Heart right ventricle (tissue), 16 donors: Measurements from ENCODE around the gene CPNE8. TPM values are rescaled to one million over a fixed set of nuclear protein-coding genes. Genes with fewer than 3 reads are reported as not detected.

Source experiments
- ATAC-seq, 8 donors: fragments of 200-7000 bp; cut with Tn5 transposase; one replicate each; pipeline ENCODE4 v1.9.1; 2020; ENCODE audit warnings: mild to moderate bottlenecking in 8 of 8, moderate library complexity in 8 of 8, moderate number of reproducible peaks in 1 of 8
- DNase-seq, 2 donors: peaks; one replicate each; pipeline ENCODE4 v3.0.0-alpha.2; 2020
- H3K27ac ChIP-seq, 10 donors: fragments of 200-600 bp; sonication (generic) in 2 of 10; one replicate each; pipeline versions ENCODE4 v1.5.0 to v1.8.0; 2020 to 2022; ENCODE audit warnings: mild to moderate bottlenecking in 3 of 10
- H3K27me3 ChIP-seq, 7 donors: fragments of 200-600 bp; one replicate each; pipeline ENCODE4 v1.8.0; 2021 to 2022; ENCODE audit warnings: mild to moderate bottlenecking in 2 of 7
- H3K36me3 ChIP-seq, 9 donors: fragments of 200-600 bp; sonication (generic) in 1 of 9; one replicate each; pipeline versions ENCODE4 v1.5.0 to v1.8.0; 2020 to 2022; ENCODE audit warnings: mild to moderate bottlenecking in 2 of 9
- H3K4me1 ChIP-seq, 9 donors: fragments of 200-600 bp; sonication (generic) in 1 of 9; one replicate each; pipeline versions ENCODE4 v1.5.0 to v1.8.0; 2020 to 2022; ENCODE audit warnings: mild to moderate bottlenecking in 4 of 9
- H3K4me3 ChIP-seq, 10 donors: fragments of 200-600 bp; sonication (generic) in 2 of 10; one replicate each; pipeline versions ENCODE4 v1.5.0 to v1.8.0; 2020 to 2022; ENCODE audit warnings: mild to moderate bottlenecking in 7 of 10, moderate library complexity in 2 of 10
- H3K9me3 ChIP-seq, 11 donors: fragments of 200-600 bp in 10 of 11; sonication (generic) in 2 of 11; one replicate each; pipeline versions ENCODE4 v1.5.0 to v1.8.0; 2013 to 2022; ENCODE audit warnings: mild to moderate bottlenecking in 2 of 11, control low read depth in 1 of 11, moderate library complexity in 1 of 11
- WGBS, 2 donors: extraction: QIAGEN DNeasy Blood & Tissue Kit; methylation state at CpG; one replicate each; pipeline ENCODE4 v1.1.7; 2013; ENCODE audit warnings: inconsistent platforms in 1 of 2; 5-methylcytosine and 5-hydroxymethylcytosine counted together
- intact Hi-C, 10 donors: fragments of 100-400 bp; cut with DNase I; formaldehyde crosslinking; loops; one replicate each; pipeline versions ENCODE4 v1.11.1 to v1.14.2; 2022
- polyA plus RNA-seq, 2 donors: library from polyadenylated mRNA; stranded (reverse); fragments of 200-250 nt; gene quantifications; one replicate each; pipeline ENCODE4 v1.2.3, GENCODE V29; 2013
- total RNA-seq, 10 donors: library from RNA; stranded (reverse); fragmentation: NEBNext Ultra II Directional in 3 of 10; extraction: Animal tissue kit (Norgen Biotek cat#: 25700) in 3 of 10; gene quantifications; one replicate each; pipeline versions ENCODE4 v1.2.1 to v1.2.4, GENCODE V29; 2021 to 2023
- TF ChIP-seq, protein P1 (sequence below), 9 donors: fragments of 200-600 bp; sonication (generic) in 2 of 9; IDR thresholded peaks; one replicate each; pipeline versions ENCODE4 v1.5.0 to v1.8.0; 2021 to 2022; ENCODE audit warnings: antibody characterized with exemption in 9 of 9, mild to moderate bottlenecking in 5 of 9, moderate library complexity in 1 of 9
- donor health status: Arrhythmogenic right ventricular cardiomyopathy.
- donor health status: ischemic (EF 13 %, LVEDD 7.1; RV severe dilation, severe dysfunction).
- donor health status: healthy with polysubstance abuse.
- donor health status: DM: no; HTN: yes; CAD: no.
- donor health status: DM: no; HTN: no; CAD: no.
- donor health status: ischemic (EF 25% LVEDD 6.9; RV normal size, moderate dysfunction).
- donor health status: ischemic (EF 25% LVEDD 5.7; RV mildly dilated, moderate dysfunction).
- donor health status: healthy.
- donor health status: DM: yes; HTN: yes; CAD: no.
- donor health status: Ischemic cardiomyopathy.
- donor health status: ischemic (EF 35%, LVEDD 5.7; RV mildly dilated, moderate dysfunction).
- donor health status: nonischemic (EF 11% LVEDD 7.7; RV severe dilation, severe dysfunction).
- donor health status: DM: yes; HTN: yes; CAD: no.
- donor health status: PGD.
- donor health status: ischemic (EF 29% LVEDD 5.4; RV normal size, mild dysfunction).
- donor health status: nonischemic (EF 23%, LVEDD 6.1; RV moderate dilation, normal function).

Gene CPNE8
- total and polyA plus RNA-seq, 12 donors, result 2.5 to 14.9 (median 4.5) TPM

- intact Hi-C loops, result no loop called here
- Histone ChIP-seq H3K27ac (no peak overlapping the region), H3K36me3 (no peaks in the 10 kb centered on the region), H3K9me3 (no peaks in the 10 kb centered on the region), H3K4me1 (peaks cover 0 to 31% (median 6%) of the 10 kb centered on the region in 9 donors), H3K27me3 (no peaks in the 10 kb centered on the region), H3K4me3 (no peak overlapping the region)
- ATAC-seq (no peak), DNase-seq (no peak)
- TF ChIP-seq, protein P1, sequence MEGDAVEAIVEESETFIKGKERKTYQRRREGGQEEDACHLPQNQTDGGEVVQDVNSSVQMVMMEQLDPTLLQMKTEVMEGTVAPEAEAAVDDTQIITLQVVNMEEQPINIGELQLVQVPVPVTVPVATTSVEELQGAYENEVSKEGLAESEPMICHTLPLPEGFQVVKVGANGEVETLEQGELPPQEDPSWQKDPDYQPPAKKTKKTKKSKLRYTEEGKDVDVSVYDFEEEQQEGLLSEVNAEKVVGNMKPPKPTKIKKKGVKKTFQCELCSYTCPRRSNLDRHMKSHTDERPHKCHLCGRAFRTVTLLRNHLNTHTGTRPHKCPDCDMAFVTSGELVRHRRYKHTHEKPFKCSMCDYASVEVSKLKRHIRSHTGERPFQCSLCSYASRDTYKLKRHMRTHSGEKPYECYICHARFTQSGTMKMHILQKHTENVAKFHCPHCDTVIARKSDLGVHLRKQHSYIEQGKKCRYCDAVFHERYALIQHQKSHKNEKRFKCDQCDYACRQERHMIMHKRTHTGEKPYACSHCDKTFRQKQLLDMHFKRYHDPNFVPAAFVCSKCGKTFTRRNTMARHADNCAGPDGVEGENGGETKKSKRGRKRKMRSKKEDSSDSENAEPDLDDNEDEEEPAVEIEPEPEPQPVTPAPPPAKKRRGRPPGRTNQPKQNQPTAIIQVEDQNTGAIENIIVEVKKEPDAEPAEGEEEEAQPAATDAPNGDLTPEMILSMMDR (IDR thresholded peaks at IDR 0.05), result no peak
Measured at GRCh38 chr12:38892976-38893375, 12.4 kb downstream of the CPNE8 start.

- ATAC-seq, result peak in 2 of 8 donors; percentile 11 to 66
- H3K4me3 ChIP-seq, result no peak overlapping the region
- H3K4me1 ChIP-seq, result peaks cover 0 to 33% (median 6%) of the 10 kb centered on the region in 9 donors
- no peak overlapping the region for H3K27ac ChIP-seq
- WGBS, 2 donors, result 66 to 74% methylated on average over 4 of the region's 4 CpGs
- H3K36me3 ChIP-seq, result no peaks in the 10 kb centered on the region
- DNase-seq, result no peak
- H3K27me3 ChIP-seq, result no peaks in the 10 kb centered on the region
- H3K9me3 ChIP-seq, result no peaks in the 10 kb centered on the region
- TF ChIP-seq, protein P1 (IDR thresholded peaks at IDR 0.05), result no peak
- intact Hi-C loops, result no loop called here
Measured at GRCh38 chr12:38892087-38892786, 13.2 kb downstream of the CPNE8 start.

GRCh38 chr12:38890102-38890855 is 15.1 kb downstream of the CPNE8 start:
- peaks cover 0 to 28% (median 4%) of the 10 kb centered on the region in 9 donors for H3K4me1 ChIP-seq
- no peak for DNase-seq
- H3K36me3 ChIP-seq, result no peaks in the 10 kb centered on the region
- ATAC-seq, result no peak
- H3K27me3 ChIP-seq, result no peaks in the 10 kb centered on the region
- no peaks in the 10 kb centered on the region for H3K9me3 ChIP-seq
- intact Hi-C loops, result no loop called here
- WGBS, 2 donors, result 89 to 92% methylated on average over 1 of the region's 1 CpG
- TF ChIP-seq, protein P1 (IDR thresholded peaks at IDR 0.05), result no peak
- no peak overlapping the region for H3K4me3 ChIP-seq
- H3K27ac ChIP-seq, result no peak overlapping the region

DNA sequence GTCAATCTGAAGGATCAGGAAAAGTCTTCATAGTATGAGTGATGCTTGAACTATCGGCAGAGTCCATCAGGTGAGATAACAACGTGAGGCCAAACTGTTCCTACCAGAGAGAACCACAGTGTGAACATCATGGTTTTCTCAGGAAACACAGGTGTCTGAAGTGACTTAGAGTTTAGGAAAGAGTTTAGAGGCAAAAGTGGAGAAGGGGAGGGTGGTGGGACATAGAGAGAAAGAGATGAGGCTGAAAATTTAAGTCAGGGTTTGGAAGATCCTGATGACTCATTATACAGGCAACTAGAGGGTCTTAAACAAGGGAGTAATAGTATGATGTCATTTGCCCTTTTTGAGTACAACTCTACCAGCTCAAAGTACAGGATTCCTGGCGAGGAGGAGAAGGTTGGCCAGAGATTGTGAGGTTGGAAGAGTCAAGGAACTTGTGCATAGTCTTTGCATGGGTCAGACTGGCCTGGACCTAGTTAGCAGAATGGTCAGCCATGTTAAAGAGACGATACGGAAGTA is 16.0 kb downstream of the CPNE8 start:
- TF ChIP-seq, protein P1 (IDR thresholded peaks at IDR 0.05), result no peak
- Histone ChIP-seq H3K27me3 (no peaks in the 10 kb centered on the region), H3K27ac (no peak overlapping the region), H3K4me3 (no peak overlapping the region), H3K4me1 (peaks cover 0 to 21% (median 0%) of the 10 kb centered on the region in 9 donors), H3K36me3 (no peaks in the 10 kb centered on the region), H3K9me3 (no peaks in the 10 kb centered on the region)
- 91 to 95% methylated on average over 5 of the region's 5 CpGs for WGBS, 2 donors
- ATAC-seq (no peak), DNase-seq (no peak)
- intact Hi-C loops, result no loop called here
